A549 (cell line): ENCODE results near the gene CNNM2.

Source experiments
- CHD4 ChIP-seq: fragments of 200-600 bp; sonication (generic); IDR thresholded peaks from 2 replicates; pipeline ENCODE4 v1.6.1; 2016; ENCODE audit warnings: antibody characterized with exemption, mild to moderate bottlenecking, borderline replicate concordance
- EP300 ChIP-seq, 2 experiments: fragments of >200 bp; sonication (Bioruptor Twin); formaldehyde crosslinking; IDR thresholded peaks; 2 replicates in 1 of 2; 3 replicates in 1 of 2; pipeline ENCODE4 v1.6.1; 2016 to 2017
- MAFK ChIP-seq: fragments of 450-650 bp; IDR thresholded peaks from 2 replicates; pipeline ENCODE4 v1.6.1; 2014; ENCODE audit not compliant: partially characterized antibody
- POLR2A ChIP-seq: IDR thresholded peaks from 2 replicates; pipeline ENCODE4 v1.6.1; 2012; ENCODE audit warnings: mild to moderate bottlenecking, low read length
- TF ChIP-seq, protein P1 (sequence below): fragments of >200 bp; sonication (Bioruptor Twin); formaldehyde crosslinking; IDR thresholded peaks from 3 replicates; pipeline ENCODE4 v1.5.1; 2016

DNA sequence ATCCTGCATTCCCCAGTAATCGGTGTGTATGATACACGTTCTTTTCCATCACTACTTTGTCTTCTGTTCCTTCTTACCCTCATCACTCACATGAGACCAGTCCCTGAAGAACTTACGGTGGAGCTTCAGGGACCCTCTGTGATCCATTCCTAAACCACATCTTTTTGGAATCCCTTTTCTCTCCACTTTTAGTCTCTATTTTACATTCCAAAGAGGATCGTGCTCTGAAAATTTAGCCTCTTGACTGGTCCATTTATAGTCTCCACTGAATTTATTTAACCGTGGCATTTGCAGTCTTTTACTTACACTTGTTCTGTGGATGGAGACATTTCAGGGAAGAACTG is 165.9 kb downstream of the CNNM2 start:
- TF ChIP-seq, protein P1, sequence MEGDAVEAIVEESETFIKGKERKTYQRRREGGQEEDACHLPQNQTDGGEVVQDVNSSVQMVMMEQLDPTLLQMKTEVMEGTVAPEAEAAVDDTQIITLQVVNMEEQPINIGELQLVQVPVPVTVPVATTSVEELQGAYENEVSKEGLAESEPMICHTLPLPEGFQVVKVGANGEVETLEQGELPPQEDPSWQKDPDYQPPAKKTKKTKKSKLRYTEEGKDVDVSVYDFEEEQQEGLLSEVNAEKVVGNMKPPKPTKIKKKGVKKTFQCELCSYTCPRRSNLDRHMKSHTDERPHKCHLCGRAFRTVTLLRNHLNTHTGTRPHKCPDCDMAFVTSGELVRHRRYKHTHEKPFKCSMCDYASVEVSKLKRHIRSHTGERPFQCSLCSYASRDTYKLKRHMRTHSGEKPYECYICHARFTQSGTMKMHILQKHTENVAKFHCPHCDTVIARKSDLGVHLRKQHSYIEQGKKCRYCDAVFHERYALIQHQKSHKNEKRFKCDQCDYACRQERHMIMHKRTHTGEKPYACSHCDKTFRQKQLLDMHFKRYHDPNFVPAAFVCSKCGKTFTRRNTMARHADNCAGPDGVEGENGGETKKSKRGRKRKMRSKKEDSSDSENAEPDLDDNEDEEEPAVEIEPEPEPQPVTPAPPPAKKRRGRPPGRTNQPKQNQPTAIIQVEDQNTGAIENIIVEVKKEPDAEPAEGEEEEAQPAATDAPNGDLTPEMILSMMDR = no peak
- TF ChIP-seq MAFK (no peak), POLR2A (no peak), CHD4 (no peak), EP300 (IDR thresholded peaks at IDR 0.05) (no peak)
